ENCODE measurements around the gene CDK2AP2. TPM values are rescaled to one million over a fixed set of nuclear protein-coding genes. Genes with fewer than 3 reads are reported as not detected.

The CDK2AP2 gene
- total RNA-seq, 1 donor from 2014 or later = 32.0 TPM

DNA sequence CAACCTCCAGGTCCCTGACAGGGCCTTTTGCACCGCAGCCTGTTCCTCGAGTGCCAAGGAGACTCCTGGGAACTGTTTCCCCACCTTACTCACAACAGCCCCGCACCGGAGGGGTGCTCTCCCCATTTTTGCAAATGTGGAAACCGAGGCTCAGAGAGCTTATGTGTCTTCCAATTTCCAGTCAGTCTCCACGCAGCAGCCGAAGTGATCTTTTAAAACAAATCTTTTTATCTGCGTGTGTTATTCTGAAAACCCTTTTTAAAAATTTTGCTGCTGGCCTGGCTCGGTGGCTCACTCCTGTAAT lies 38.5 kb downstream of the CDK2AP2 start:
- Mint-ChIP-seq H3K27ac (ENCODE audit: unreplicated experiment) (peak overlapping the region; percentile 50), H3K4me3 (peak overlapping the region; percentile 77), H3K9me3 (no peaks in the 10 kb centered on the region), H3K4me1 (peaks cover 14% of the 10 kb centered on the region), H3K27me3 (ENCODE audit: low read depth) (peaks cover 2% of the 10 kb centered on the region), H3K36me3 (ENCODE audit: low read depth) (no peaks in the 10 kb centered on the region)
- TF ChIP-seq, protein P1, sequence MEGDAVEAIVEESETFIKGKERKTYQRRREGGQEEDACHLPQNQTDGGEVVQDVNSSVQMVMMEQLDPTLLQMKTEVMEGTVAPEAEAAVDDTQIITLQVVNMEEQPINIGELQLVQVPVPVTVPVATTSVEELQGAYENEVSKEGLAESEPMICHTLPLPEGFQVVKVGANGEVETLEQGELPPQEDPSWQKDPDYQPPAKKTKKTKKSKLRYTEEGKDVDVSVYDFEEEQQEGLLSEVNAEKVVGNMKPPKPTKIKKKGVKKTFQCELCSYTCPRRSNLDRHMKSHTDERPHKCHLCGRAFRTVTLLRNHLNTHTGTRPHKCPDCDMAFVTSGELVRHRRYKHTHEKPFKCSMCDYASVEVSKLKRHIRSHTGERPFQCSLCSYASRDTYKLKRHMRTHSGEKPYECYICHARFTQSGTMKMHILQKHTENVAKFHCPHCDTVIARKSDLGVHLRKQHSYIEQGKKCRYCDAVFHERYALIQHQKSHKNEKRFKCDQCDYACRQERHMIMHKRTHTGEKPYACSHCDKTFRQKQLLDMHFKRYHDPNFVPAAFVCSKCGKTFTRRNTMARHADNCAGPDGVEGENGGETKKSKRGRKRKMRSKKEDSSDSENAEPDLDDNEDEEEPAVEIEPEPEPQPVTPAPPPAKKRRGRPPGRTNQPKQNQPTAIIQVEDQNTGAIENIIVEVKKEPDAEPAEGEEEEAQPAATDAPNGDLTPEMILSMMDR (conservative IDR thresholded peaks at IDR 0.05) = peak; percentile 7
- DNase-seq (ENCODE audit: low read depth, low spot score) = no peak

DNA sequence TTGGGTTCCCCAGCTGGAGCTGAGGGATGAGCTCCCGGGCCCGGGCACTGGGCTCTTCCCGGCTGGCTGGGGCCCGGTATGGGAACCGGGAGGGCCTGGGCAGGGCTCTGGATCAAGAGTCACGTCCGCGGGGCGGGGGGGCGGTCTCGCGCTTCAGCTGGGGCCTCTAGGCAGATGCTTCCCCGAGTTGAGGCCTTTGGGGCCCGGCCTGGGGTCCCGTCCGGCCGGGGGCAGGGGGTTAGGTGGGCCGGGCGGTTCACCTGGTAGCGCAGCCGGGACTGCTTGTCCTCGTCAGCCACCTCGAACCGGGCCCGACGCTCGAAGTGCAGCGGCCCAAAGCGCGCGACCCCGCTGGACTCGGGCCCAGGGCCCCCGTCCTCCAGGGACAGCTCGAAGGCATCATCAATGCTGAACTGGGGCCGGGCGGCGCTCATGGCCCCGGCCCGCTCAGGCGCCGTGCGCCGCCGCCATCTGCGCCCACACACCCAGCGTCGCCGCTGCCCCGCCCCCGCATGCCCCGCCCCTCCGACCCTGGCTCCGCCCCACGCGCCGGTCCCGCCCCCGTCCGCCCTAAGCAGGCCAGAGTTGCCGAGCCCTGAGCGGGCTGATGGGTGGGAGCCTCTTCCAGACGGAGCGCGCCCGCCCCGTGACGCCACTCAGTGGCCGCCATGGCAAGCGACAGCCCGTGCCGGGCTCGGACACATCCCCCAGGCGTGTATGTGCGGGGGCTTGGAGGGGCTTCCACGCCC lies 39.0 kb downstream of the CDK2AP2 start, which contains the start of gene TMEM134:
Gene TMEM134, minus strand, starts transcription at position 493 of the 749 bp plus-strand sequence. Its CDS starts 59 bp downstream, at position 434.
- Mint-ChIP-seq H3K9me3 (no peaks in the 10 kb centered on the region), H3K4me3 (peak within 1 kb of the TSS; percentile 92), H3K27ac (ENCODE audit: unreplicated experiment) (peak within 1 kb of the TSS; percentile 50), H3K36me3 (ENCODE audit: low read depth) (no peaks in the 10 kb centered on the region), H3K27me3 (ENCODE audit: low read depth) (peaks cover 2% of the 10 kb centered on the region), H3K4me1 (peaks cover 14% of the 10 kb centered on the region)
- DNase-seq (ENCODE audit: low read depth, low spot score) = peak; percentile 95
- TF ChIP-seq, protein P1 (conservative IDR thresholded peaks at IDR 0.05) = peak; percentile 56

DNA sequence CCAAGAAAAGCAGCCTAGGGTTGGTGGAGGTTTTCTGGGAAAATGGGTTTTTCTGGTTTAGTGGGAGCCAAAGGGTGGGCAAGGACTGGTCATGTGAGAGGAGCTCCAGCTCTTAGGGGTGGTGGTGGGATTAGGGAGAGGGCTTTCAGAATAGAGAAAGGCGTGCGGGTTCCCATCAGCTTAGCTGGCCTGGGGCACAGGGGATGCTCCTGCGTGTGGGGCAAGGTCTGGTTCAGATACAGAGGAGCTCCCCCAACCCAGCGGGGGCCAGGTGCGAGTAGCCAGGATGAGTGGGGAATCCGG lies 39.6 kb downstream of the CDK2AP2 start:
- DNase-seq (ENCODE audit: low read depth, low spot score) = no peak
- Mint-ChIP-seq H3K36me3 (ENCODE audit: low read depth) (no peaks in the 10 kb centered on the region), H3K4me1 (peaks cover 14% of the 10 kb centered on the region)

DNA sequence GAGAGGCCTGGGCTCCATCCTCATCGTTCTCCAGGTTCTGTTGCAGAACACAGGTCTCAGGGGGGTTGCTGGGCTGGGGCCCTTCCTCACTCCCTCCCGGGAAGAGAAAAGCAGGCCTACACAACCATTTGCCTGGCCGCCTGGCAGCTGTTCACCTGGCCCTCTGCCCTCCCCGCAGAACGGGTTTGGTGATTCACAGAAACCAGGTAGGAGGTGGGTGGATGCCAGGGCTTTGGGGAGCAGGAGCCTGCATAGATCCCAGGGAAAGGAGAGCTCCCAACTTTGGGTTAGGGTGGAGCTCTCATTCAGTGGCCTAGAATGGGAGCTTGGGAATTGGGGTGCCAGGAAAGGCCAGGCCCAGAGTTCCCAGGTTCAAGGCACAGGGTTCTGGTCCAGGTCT lies 39.9 kb downstream of the CDK2AP2 start:
- DNase-seq (ENCODE audit: low read depth, low spot score) = no peak
- TF ChIP-seq, protein P1 (conservative IDR thresholded peaks at IDR 0.05) = no peak
- Mint-ChIP-seq H3K27me3 (ENCODE audit: low read depth) (peaks cover 2% of the 10 kb centered on the region), H3K9me3 (no peaks in the 10 kb centered on the region), H3K4me1 (peaks cover 14% of the 10 kb centered on the region), H3K36me3 (ENCODE audit: low read depth) (no peaks in the 10 kb centered on the region), H3K27ac (ENCODE audit: unreplicated experiment) (no peak overlapping the region), H3K4me3 (peak overlapping the region; percentile 92)

More for the DNA sequence above, 39.6 kb downstream of the CDK2AP2 start:
- no peaks in the 10 kb centered on the region for H3K9me3 Mint-ChIP-seq
- H3K27me3 Mint-ChIP-seq (ENCODE audit: low read depth) = peaks cover 2% of the 10 kb centered on the region
- TF ChIP-seq, protein P1 (conservative IDR thresholded peaks at IDR 0.05) = no peak
- H3K4me3 Mint-ChIP-seq = peak overlapping the region; percentile 92
- H3K27ac Mint-ChIP-seq (ENCODE audit: unreplicated experiment) = no peak overlapping the region

DNA sequence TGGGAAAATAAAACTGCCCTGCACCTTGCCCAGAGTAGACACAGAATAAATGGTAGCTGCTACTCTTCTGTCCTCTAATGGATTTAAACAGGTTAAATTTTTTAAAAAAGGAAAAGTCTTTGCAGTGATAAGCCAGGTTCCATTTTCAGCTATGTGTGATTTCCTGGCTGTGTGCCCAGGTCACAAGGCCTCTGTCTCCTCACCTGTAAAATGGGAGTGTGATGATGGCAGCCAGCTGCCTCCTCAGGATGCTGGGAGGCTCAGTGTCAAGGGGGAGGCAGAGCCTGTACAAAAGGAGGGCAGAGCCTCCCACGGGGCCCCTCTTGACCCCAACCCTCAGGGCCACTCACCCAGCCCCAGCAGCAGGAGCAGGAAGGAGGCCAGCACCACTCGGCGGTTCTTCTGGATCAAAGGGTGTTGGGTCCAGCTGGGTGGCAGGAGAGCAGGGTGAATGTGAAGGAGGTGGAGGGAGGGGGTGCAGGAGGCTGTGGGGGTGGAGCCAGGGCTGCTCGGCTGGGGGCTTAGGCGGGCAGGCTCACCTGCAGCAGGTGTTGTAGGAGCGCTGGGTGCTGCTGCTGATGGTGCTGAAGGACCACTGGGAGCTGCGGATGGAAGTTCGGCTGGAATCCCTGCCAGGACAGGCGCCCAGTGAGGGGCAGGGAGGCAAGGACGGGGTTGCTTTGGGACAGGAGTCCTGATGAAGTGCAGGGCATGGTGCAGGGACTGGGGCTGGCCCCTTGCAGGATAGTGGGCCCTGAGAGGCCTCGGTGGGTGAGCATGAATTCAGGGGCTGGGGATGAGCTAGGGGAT lies 40.8 kb downstream of the CDK2AP2 start:
- Mint-ChIP-seq H3K4me3 (peak overlapping the region; percentile 92), H3K9me3 (no peaks in the 10 kb centered on the region), H3K4me1 (peaks cover 14% of the 10 kb centered on the region), H3K27me3 (ENCODE audit: low read depth) (peaks cover 2% of the 10 kb centered on the region), H3K36me3 (ENCODE audit: low read depth) (no peaks in the 10 kb centered on the region), H3K27ac (ENCODE audit: unreplicated experiment) (no peak overlapping the region)
- TF ChIP-seq, protein P1 (conservative IDR thresholded peaks at IDR 0.05) = no peak
- DNase-seq (ENCODE audit: low read depth, low spot score) = no peak
